Measurements from ENCODE around the gene MBD3L3. TPM values are rescaled to one million over a fixed set of nuclear protein-coding genes. Genes with fewer than 3 reads are reported as not detected.

MBD3L3 gene
- total RNA-seq, 2 experiments from 2014 or later, result not detected

- Histone ChIP-seq H3K4me3 (ENCODE audit: low read depth, low read length, poor library complexity, severe bottlenecking) (no peak overlapping the region), H3K4me1 (ENCODE audit: insufficient read depth, low read length, poor library complexity, severe bottlenecking) (no peaks in the 10 kb centered on the region), H2AFZ (ENCODE audit: low read length) (no peak overlapping the region), H4K20me1 (ENCODE audit: insufficient read depth, low read length) (no peaks in the 10 kb centered on the region), H3K27ac (ENCODE audit: low read depth, low read length, poor library complexity, severe bottlenecking) (no peak overlapping the region), H3K9me3 (ENCODE audit: low read length) (no peaks in the 10 kb centered on the region), H3K36me3 (ENCODE audit: insufficient read depth, low read length) (no peaks in the 10 kb centered on the region), H3K79me2 (ENCODE audit: insufficient read depth, low read depth, low read length) (no peaks in the 10 kb centered on the region), H3K9me2 (ENCODE audit: insufficient read depth, low read length) (no peaks in the 10 kb centered on the region), H3K4me2 (ENCODE audit: low read length) (no peak overlapping the region)
- intact Hi-C loops (cut with micrococcal nuclease; ENCODE audit: unreplicated experiment), result no loop called here
- POLR2A ChIA-PET, result no interaction called here
- TF ChIP-seq EZH2phosphoT487 (IDR thresholded peaks at IDR 0.05; ENCODE audit: borderline replicate concordance, low read depth, low read length) (no peak), CTCF (conservative IDR thresholded peaks at IDR 0.05; ENCODE audit: low read length) (no peak)
- DNase-seq (ENCODE audit: low spot score), result no peak
- CTCF ChIA-PET (ENCODE audit: unreplicated experiment), result no interaction called here
- BruUV-seq (replicated peaks), result no TSS peak
Measured at GRCh38 chr19:7018828-7019227, 39.6 kb downstream of the MBD3L3 start.

- intact Hi-C loops (cut with micrococcal nuclease; ENCODE audit: unreplicated experiment), result no loop called here
- TF ChIP-seq EZH2phosphoT487 (IDR thresholded peaks at IDR 0.05; ENCODE audit: borderline replicate concordance, low read depth, low read length) (no peak), CTCF (conservative IDR thresholded peaks at IDR 0.05; ENCODE audit: low read length) (no peak)
- CTCF ChIA-PET (ENCODE audit: unreplicated experiment), result no interaction called here
- no peaks in the 10 kb centered on the region for H4K20me1 ChIP-seq (ENCODE audit: insufficient read depth, low read length)
- H3K4me3 ChIP-seq (ENCODE audit: low read depth, low read length, poor library complexity, severe bottlenecking), result no peak overlapping the region
- POLR2A ChIA-PET, result no interaction called here
- H3K36me3 ChIP-seq (ENCODE audit: insufficient read depth, low read length), result no peaks in the 10 kb centered on the region
- no peak for DNase-seq (ENCODE audit: low spot score)
- no peak overlapping the region for H2AFZ ChIP-seq (ENCODE audit: low read length)
- no peaks in the 10 kb centered on the region for H3K4me1 ChIP-seq (ENCODE audit: insufficient read depth, low read length, poor library complexity, severe bottlenecking)
- no peaks in the 10 kb centered on the region for H3K9me3 ChIP-seq (ENCODE audit: low read length)
- no peaks in the 10 kb centered on the region for H3K9me2 ChIP-seq (ENCODE audit: insufficient read depth, low read length)
- H3K79me2 ChIP-seq (ENCODE audit: insufficient read depth, low read depth, low read length), result no peaks in the 10 kb centered on the region
- no TSS peak for BruUV-seq (replicated peaks)
- H3K27ac ChIP-seq (ENCODE audit: low read depth, low read length, poor library complexity, severe bottlenecking), result no peak overlapping the region
- no peak overlapping the region for H3K4me2 ChIP-seq (ENCODE audit: low read length)
Measured at GRCh38 chr19:7013678-7014077, 44.8 kb downstream of the MBD3L3 start.

DNA sequence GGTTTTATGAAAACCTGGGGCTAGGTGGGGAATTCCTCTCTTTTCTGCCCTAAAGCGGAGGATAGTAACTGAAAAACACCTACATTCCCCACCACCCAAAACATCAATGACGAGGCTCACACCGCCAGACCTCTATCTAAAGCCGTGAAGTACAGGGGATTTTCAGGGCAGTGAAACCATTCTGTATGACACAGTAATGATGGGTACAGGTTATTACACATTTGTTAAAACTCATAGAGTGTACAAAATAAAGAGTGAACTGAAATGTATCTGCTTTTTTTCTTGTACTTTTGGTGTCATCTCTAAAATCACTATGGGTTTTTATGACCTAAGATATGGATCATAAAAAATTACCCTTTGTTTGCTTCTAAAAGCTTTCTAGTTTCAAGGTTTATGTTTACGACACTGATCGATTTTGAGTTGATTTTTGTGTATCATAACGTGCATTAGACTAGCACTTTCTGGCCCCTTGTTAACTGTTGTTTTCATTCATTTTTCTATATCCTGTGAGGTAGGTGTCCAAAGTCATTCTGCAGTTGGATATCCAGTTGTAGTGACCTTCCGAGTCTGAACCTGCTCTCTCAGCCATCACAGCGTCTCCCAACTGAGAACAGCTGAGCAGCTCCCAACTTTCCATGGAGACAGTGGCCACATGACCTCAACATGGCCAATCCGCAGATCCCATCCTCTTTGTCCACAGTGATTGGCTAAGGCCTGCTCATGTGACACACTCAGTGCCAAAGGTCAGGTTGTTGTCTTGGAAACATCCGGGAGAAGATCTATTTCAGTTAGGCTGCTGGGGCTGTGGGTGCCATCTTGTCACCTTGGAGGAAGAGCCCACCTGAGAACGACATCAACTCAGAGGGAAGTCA, 47.5 kb downstream of the MBD3L3 start:
- Histone ChIP-seq H3K4me3 (ENCODE audit: low read depth, low read length, poor library complexity, severe bottlenecking) (no peak overlapping the region), H3K4me2 (ENCODE audit: low read length) (no peak overlapping the region), H3K27ac (ENCODE audit: low read depth, low read length, poor library complexity, severe bottlenecking) (no peak overlapping the region), H3K9me3 (ENCODE audit: low read length) (no peaks in the 10 kb centered on the region), H3K4me1 (ENCODE audit: insufficient read depth, low read length, poor library complexity, severe bottlenecking) (no peaks in the 10 kb centered on the region), H3K9me2 (ENCODE audit: insufficient read depth, low read length) (no peaks in the 10 kb centered on the region), H4K20me1 (ENCODE audit: insufficient read depth, low read length) (no peaks in the 10 kb centered on the region), H3K36me3 (ENCODE audit: insufficient read depth, low read length) (no peaks in the 10 kb centered on the region), H2AFZ (ENCODE audit: low read length) (no peak overlapping the region), H3K79me2 (ENCODE audit: insufficient read depth, low read depth, low read length) (no peaks in the 10 kb centered on the region)
- intact Hi-C loops (cut with micrococcal nuclease; ENCODE audit: unreplicated experiment), result no loop called here
- no peak for DNase-seq (ENCODE audit: low spot score)
- BruUV-seq (replicated peaks), result no TSS peak
- CTCF ChIA-PET (ENCODE audit: unreplicated experiment), result no interaction called here
- TF ChIP-seq EZH2phosphoT487 (IDR thresholded peaks at IDR 0.05; ENCODE audit: borderline replicate concordance, low read depth, low read length) (no peak), CTCF (conservative IDR thresholded peaks at IDR 0.05; ENCODE audit: low read length) (no peak)
- POLR2A ChIA-PET, result no interaction called here

All from OCI-LY7 (cell line).